GM19240 (cell line): ENCODE results near the gene BMF.
"Not testable (repeated sequence)": the region's sequence is repeated elsewhere in the genome, so short reads cannot be mapped to it uniquely, and the experiment has no call there.

Source experiments
- DNase-seq: peaks from one replicate; pipeline ENCODE4 v3.0.0; 2011; ENCODE audit warnings: low spot score; ENCODE audit not compliant: insufficient read length

The BMF gene, protein sequence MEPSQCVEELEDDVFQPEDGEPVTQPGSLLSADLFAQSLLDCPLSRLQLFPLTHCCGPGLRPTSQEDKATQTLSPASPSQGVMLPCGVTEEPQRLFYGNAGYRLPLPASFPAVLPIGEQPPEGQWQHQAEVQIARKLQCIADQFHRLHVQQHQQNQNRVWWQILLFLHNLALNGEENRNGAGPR

DNA sequence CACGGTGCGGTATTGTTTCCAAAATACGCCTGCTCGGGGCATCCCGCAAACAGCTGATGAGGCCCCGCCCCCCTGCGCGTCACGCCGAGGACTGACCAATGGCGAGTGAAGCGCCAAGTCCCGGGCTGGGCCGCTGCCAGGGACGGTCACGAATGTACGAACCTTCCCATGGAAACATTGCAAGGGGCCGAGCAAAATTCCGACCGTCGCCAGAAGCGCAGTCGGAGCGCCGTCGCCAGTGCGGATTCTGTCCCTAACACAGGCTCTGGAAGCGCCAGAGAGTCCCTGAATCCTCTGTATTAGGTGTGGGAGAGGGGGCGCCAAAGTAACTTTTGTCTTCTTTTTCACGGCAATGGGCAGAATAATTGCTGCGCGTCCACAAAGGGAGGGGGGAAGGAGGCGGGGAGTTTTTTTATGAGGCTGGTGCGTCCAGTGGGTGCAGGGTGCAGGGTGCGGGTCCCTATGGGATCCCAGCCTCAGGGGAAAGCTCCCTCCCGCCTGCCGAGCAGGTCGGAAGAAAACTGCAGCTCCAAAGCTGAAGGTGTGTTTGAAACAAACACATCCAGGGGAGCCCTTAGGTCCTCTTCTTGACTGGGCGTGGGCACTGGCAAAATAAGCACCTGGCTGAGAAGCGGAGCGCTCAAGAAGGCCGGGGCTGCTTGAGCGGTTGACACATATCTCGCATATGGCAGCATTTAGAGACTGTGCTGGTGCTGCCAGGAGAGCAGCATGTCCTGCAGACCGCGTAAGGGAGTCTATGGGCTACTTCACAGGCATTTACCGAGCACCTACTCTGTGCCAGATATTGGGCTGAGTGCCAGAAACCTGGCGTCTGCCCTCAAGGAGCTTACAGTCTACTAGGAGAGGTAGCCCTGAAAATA is at the start of gene BMF:
Gene BMF, minus strand, starts transcription at position 25 of the 881 bp plus-strand sequence. CDS start 2,793 bp downstream, outside the sequence.
- peak; percentile 92 for DNase-seq

DNA sequence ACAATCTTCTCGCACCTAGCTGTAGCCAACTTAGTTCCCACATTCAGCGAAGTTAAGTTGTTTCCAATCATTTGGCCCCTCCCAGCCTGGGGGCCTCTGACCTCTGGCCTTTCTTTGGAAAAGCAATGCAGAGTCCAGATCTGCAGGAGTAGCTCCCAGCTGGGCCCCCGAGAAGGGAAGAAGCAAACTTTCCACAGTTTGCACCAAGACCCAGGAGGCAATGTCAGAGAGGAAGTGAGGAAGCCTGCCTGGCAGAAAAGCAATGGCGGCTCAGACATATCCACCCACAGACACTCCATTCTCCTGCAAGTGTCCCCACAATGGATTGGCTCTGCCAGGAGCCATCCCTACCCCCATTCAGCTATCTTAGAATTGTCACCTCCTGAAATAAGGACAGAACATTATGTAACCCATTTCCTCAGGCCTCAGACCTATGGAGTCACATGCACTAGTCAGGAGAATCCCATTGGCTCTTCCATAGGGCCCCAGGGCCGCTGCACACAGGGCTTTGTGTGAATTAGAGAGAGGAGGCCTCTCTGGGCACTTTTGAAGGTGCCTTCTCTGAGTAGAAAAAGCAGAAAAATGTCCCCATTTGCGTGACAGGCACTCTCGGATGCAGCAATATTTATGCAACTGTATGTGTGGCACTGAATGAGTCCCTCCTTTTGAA is 49.2 kb upstream of the BMF start:
- DNase-seq: no peak

- no peak for DNase-seq
Observed at GRCh38 chr15:40155270-40155910, 46.7 kb upstream of the BMF start.

GRCh38 chr15:40154821-40155220 is 46.1 kb upstream of the BMF start:
- not testable (repeated sequence) for DNase-seq

GRCh38 chr15:40151991-40152390 is 43.3 kb upstream of the BMF start:
- no peak for DNase-seq

DNA sequence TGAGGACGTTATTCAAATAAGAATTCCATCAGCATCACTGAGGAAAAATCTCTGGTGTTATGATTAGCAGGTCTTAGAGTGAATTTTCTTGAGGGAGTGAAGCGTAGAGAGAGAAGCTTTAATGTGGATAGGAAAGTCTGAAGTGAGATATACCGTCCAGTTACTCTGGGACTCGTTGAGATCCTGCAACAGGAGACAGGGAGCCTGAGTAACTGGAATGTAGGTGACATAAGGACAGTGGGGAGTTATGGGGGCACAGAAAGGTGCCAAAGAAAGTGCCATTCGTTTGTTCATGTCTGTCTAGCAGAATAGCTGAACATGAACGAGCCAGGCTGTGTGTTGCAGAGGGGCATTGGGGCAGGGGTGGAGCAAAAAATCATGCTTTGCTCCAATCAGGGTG is 42.8 kb upstream of the BMF start:
- DNase-seq: no peak

DNA sequence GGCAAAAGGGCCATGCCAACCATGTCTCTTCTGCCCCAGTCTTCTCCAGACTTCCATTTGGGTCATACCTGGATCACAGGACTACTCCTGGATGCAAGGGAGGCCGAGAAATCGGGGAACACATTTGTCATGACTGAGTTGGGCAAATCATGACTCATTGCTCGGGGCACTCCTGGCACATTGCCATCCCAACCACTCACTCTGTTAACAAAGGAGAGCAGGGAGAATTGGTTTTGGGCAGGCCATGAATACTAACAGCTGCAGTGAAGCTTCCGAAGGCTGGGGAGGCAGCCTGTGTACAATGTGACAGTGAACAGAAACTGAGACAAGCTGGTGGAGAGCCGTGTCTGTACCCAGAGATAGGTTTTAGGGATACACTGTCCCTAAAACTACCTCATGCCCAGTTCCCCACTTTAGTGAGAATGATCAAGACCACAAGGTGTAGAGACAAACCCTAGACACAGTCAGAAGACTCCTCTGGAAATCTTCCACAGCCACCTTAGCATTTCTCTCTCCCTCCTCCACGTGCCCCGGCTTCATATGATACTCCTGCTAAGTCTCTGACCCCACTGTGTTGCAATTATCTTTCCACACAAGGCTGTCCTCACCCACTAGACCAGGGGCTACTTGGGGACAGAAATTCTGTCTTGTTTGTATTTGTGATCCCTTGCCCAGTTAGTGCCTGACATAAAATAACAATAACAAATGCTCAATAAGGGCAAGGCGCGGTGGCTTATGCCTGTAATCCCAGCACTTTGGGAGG is 41.7 kb upstream of the BMF start:
- no peak for DNase-seq

GRCh38 chr15:40149339-40149738 is 40.7 kb upstream of the BMF start:
- no peak for DNase-seq

- DNase-seq: no peak
Observed at GRCh38 chr15:40146037-40146436, 37.4 kb upstream of the BMF start.

DNA sequence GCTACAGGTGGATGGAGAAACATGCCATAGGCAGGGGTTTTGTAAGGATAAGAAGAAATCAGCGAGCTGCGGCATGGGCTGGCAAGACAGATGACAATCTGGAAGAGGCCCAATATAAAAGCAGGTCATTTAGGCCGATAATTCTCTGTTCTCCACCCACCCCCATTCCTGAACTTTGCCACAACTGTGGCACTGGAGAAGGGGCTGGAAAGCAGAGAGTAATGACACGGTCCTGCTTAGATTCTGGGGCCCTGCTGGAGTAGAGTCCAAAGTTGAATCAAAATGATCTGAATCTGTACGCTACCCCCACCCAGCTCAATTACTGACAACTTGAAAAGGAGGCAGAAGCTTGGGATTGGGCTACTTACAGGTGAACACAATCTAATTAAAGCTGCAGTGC is 33.7 kb upstream of the BMF start:
- no peak for DNase-seq

DNA sequence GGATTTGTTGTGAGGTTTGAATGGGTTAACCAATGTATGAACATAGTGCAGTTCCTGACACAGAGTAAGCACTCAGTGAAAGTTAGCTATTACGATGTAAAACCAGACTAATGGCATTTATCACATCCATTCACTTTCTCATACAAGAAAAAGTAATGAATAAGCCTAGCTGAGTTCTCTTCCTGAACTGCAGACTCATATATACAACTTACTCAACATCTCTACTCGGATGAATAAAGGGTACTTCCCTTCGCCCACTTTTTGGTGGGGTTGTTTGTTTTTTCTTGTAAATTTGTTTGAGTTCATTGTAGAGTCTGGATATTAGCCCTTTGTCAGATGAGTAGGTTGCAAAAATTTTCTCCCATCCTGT is 29.5 kb upstream of the BMF start:
- not testable (repeated sequence) for DNase-seq

DNA sequence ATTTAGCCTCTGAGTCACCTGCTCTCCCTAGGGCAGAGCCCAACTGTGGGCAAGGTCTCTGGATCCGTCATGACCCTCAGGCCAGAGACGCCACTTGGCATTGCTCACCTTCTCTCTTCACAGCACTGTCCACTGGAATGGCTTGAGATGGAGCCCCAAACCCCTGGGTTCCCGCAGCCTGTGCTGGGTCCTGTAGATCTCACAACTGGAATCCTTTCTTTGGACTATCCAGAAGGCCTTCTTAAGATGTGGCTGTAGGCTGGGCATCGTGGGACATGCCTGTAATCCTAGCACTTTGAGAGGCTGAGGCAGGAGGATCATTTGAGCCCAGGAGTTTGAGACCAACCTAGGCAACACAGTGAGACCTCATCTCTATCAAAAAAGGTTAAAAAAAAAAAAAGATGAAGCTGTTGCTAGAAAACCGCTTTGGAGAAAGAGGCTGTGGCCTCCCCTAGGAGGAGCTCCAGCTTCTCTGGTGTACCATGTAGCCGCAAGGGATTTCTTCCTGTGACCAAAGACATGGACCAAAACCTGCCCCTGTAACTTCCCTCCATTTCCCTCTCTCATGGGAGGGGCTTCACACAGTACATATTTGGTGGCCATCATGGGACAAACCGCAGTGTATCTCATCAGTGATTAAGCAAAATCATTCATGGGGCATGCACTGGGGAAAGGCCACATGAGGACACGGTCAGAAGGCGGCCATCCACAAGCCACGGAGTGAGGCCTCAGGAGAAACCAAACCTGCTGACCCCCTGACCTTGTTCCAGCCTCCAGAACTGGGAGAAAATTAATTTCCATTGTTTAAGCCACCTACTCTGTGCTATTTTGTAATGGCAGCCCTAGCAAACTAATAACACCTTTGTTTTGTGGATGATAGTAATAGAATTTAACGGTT is 28.9 kb upstream of the BMF start:
- DNase-seq: no peak

DNA sequence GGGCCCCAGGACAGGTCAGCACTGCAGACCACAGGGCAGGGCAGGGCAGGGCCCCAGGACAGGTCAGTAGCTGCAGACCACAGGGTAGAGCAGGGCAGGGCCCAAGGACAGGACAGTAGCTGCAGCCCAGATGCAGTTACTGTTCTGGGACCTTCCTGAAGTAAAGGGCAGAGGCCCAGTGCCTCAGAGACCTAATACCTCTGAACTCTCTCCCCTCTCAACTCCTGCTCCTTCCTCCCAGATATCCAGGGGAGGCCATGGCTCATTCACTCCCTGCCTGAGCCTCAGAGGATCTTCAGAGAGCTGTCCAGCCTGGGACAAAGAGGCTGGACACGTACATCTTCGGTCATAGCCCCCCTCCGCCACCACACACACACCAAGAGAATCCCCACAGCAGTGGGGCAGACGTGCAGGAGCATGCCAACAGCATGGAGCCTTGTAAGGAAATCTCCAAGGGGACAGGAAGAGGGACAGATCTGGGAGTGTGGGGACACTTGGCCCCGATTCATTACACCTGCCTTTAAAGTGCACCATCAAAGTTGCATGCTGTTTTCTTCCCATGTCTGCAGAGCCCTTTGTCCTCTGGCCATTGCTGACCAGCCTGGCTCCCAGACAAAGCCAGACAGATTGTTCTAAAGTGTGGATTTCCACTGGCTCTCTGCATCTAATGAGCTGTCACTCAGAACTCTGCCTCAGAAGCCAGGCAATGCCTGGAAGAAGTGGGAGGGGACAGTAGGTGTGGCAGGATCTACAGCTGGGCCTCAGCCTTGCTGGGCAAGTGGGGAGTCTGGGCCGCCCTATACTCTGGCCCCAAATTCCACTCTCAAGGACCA is 28.0 kb upstream of the BMF start:
- no peak for DNase-seq

- DNase-seq: not testable (repeated sequence)
Observed at GRCh38 chr15:40135846-40136450, 27.3 kb upstream of the BMF start.

DNA sequence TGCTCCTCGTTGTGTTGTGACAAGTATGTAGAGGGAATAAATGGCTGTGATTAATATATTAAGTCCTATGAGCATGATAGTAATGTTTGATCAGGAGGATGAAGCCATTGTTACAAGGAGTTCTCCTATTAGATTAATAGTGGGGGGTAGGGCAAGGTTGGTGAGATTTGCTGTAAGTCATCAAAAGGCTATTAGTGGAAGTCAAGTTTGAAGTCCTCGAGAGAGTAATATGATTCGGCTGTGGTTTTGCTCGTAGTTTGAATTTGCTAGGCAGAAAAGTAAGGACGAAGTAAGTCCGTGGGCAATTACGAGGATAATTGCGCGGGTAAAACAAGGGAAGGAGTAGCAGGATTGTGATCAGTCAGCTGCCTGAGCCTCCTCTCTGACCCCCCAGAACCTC is 26.2 kb upstream of the BMF start:
- no peak for DNase-seq

DNA sequence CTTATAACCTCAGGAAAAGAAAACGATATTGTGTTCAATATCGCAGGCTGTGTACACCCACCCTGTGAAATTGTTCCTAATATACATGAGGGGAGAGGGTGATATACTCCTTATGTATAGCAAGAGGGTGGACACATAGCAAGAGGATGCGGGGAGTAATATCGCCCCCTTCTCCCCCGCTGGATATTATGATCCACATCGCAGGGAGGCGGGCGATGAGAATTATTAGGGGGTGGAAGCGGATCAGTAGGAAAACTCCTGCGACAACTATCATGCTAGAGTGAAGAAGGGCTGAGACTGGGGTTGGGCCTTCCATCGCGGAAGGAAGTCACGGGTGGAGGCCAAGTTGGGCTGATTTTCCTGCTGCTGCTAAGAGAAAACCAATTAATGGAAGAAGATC is 24.9 kb upstream of the BMF start:
- no peak for DNase-seq

- no peak for DNase-seq
Observed at GRCh38 chr15:40130799-40131502, 22.3 kb upstream of the BMF start.

GRCh38 chr15:40130118-40130517 is 21.4 kb upstream of the BMF start:
- no peak for DNase-seq
